HFFc6 (cell line): ENCODE results near the gene BSPRY. TPM values are rescaled to one million over a fixed set of nuclear protein-coding genes. Genes with fewer than 3 reads are reported as not detected.

Experiments used
- DNase-seq: peaks from one replicate; pipeline ENCODE4 v3.0.0-alpha.2; 2018
- H3K27ac Mint-ChIP-seq: 2 replicates; pipeline ENCODE4 v1.8.0; 2020; ENCODE audit warnings: mild to moderate bottlenecking, mixed read lengths
- H3K27me3 Mint-ChIP-seq: 2 replicates; pipeline ENCODE4 v1.8.0; 2021; ENCODE audit warnings: mild to moderate bottlenecking, moderate library complexity, mixed read lengths; ENCODE audit not compliant: insufficient read depth
- H3K36me3 Mint-ChIP-seq: 2 replicates; pipeline ENCODE4 v1.8.0; 2021; ENCODE audit warnings: low read depth, mixed read lengths
- H3K4me1 Mint-ChIP-seq: 2 replicates; pipeline ENCODE4 v1.8.0; 2020; ENCODE audit warnings: low read depth, mixed read lengths
- H3K4me3 Mint-ChIP-seq: 2 replicates; pipeline ENCODE4 v1.8.0; 2020; ENCODE audit warnings: mild to moderate bottlenecking, moderate library complexity, mixed read lengths
- H3K9me3 Mint-ChIP-seq: 2 replicates; pipeline ENCODE4 v1.8.0; 2020; ENCODE audit warnings: mild to moderate bottlenecking, mixed read lengths
- CTCF ChIP-seq: fragments of 200-600 bp; sonication (generic); IDR thresholded peaks from 2 replicates; pipeline ENCODE4 v1.5.0; 2021; ENCODE audit warnings: antibody characterized with exemption, mild to moderate bottlenecking
- long read RNA-seq: library from polyadenylated mRNA; unstranded; transcript quantifications from one replicate; pipeline ENCODE4 v2.0.0, GENCODE V29; 2019
- total RNA-seq, 6 experiments: library from RNA; stranded (reverse); fragmentation: NEBNext Ultra II Directional; extraction: Animal tissue kit (Norgen Biotek cat#: 25700); gene quantifications; 2 replicates in 1 of 6; 3 replicates in 5 of 6; pipeline ENCODE4 v1.2.3, GENCODE V29; 2021

Gene BSPRY
- total RNA-seq: not detected
- long read RNA-seq: 0 reads

GRCh38 chr9:113349445-113350094 is at the start of gene BSPRY:
Gene BSPRY, plus strand, starts transcription at chr9:113349541. Its CDS starts 39 bp downstream, at chr9:113349580.
- Mint-ChIP-seq H3K4me3 (no peak within 1 kb of the TSS), H3K36me3 (no peaks in the 10 kb centered on the region), H3K4me1 (no peaks in the 10 kb centered on the region), H3K27me3 (peaks cover 44% of the 10 kb centered on the region), H3K9me3 (no peaks in the 10 kb centered on the region), H3K27ac (no peak within 1 kb of the TSS)
- DNase-seq: no peak
- TF ChIP-seq CTCF: no peak

GRCh38 chr9:113299800-113300292 is 49.5 kb upstream of the BSPRY start:
- no peak for DNase-seq
- Mint-ChIP-seq H3K4me3 (no peak overlapping the region), H3K27ac (no peak overlapping the region), H3K9me3 (no peaks in the 10 kb centered on the region), H3K4me1 (no peaks in the 10 kb centered on the region), H3K36me3 (no peaks in the 10 kb centered on the region), H3K27me3 (peaks cover 14% of the 10 kb centered on the region)
- no peak for TF ChIP-seq CTCF

- peaks cover 21% of the 10 kb centered on the region for H3K27me3 Mint-ChIP-seq
- H3K36me3 Mint-ChIP-seq: no peaks in the 10 kb centered on the region
- H3K4me1 Mint-ChIP-seq: no peaks in the 10 kb centered on the region
- H3K9me3 Mint-ChIP-seq: no peaks in the 10 kb centered on the region
- no peak for TF ChIP-seq CTCF
- no peak overlapping the region for H3K4me3 Mint-ChIP-seq
- no peak overlapping the region for H3K27ac Mint-ChIP-seq
- no peak for DNase-seq
These were observed 47.8 kb upstream of the BSPRY start for GRCh38 chr9:113301548-113301947.

DNA sequence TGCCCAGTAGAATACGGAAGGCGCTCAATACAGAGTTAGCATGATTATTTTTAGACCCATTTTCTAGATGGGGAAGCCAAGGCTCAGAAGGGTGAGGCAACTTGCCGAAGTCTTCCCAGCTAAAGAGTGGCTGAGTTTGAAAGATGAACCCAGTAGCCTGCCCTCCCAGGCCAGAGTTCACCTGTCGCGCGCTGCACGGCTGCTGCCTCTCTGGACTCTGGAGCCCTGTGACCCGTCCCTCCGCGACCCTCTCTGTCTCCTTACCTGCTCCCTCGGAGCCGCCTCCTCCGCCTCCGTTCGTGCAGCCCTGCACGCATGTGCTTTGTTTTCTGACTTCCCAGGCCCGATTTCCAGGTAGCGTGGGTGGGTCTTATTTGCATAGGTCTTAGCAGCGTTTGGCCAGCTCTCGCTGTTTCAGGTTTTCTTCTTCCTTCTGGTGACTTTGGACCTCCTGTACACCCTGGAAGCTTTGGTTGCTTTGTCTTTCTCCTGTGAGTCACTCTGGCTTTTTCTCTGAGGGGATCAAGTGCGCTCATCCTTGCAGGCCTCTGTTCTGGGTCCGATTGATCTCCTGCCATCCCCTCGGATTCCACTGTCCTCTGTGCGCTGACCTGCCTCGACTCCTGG is 46.4 kb upstream of the BSPRY start, which contains the start of gene RNF183:
RNF183 (minus strand) TSS at position 585 of the 627 bp plus-strand sequence. CDS start 5,192 bp downstream, outside the sequence.
- no peaks in the 10 kb centered on the region for H3K4me1 Mint-ChIP-seq
- H3K4me3 Mint-ChIP-seq: no peak within 1 kb of the TSS
- H3K27ac Mint-ChIP-seq: no peak within 1 kb of the TSS
- TF ChIP-seq CTCF: no peak
- DNase-seq: no peak
- no peaks in the 10 kb centered on the region for H3K36me3 Mint-ChIP-seq
- peaks cover 25% of the 10 kb centered on the region for H3K27me3 Mint-ChIP-seq
- no peaks in the 10 kb centered on the region for H3K9me3 Mint-ChIP-seq

DNA sequence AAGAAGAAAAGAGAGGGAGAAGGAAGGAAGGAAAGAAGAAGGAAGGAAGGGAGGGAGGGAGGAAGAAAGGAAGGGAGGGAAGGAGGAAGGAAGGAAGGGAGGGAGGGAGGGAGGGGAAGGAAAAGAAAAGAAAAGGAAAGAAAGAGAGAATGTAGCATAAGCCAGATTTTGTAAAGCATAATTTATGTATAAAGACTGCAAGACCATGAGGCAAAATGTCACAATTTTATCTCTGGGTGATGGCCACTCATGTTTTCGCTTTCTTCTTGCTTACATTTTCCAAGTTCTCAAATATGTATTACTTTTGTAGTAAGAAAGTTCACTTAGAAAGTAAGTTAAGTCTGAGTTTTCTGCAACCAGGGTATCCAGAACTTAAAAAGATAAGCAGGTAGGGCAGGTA is 42.8 kb upstream of the BSPRY start:
- Mint-ChIP-seq H3K4me3 (no peak overlapping the region), H3K27ac (no peak overlapping the region), H3K36me3 (no peaks in the 10 kb centered on the region), H3K27me3 (peaks cover 22% of the 10 kb centered on the region), H3K4me1 (peaks cover 11% of the 10 kb centered on the region; the same call in 1 of the 2 replicates), H3K9me3 (no peaks in the 10 kb centered on the region)
- no peak for DNase-seq
- TF ChIP-seq CTCF: no peak
